COLO668 (cell line): ENCODE measurements around the gene CREB3L1.
A peak's percentile ranks its signal among the peaks of the same experiment; 100 is the strongest.

Experiments used
- DNase-seq: peaks from one replicate; lab custom pipeline; 2025; ENCODE audit not compliant: unreplicated experiment; lab: John Stamatoyannopoulos, UW

Gene CREB3L1, protein sequence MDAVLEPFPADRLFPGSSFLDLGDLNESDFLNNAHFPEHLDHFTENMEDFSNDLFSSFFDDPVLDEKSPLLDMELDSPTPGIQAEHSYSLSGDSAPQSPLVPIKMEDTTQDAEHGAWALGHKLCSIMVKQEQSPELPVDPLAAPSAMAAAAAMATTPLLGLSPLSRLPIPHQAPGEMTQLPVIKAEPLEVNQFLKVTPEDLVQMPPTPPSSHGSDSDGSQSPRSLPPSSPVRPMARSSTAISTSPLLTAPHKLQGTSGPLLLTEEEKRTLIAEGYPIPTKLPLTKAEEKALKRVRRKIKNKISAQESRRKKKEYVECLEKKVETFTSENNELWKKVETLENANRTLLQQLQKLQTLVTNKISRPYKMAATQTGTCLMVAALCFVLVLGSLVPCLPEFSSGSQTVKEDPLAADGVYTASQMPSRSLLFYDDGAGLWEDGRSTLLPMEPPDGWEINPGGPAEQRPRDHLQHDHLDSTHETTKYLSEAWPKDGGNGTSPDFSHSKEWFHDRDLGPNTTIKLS

DNA sequence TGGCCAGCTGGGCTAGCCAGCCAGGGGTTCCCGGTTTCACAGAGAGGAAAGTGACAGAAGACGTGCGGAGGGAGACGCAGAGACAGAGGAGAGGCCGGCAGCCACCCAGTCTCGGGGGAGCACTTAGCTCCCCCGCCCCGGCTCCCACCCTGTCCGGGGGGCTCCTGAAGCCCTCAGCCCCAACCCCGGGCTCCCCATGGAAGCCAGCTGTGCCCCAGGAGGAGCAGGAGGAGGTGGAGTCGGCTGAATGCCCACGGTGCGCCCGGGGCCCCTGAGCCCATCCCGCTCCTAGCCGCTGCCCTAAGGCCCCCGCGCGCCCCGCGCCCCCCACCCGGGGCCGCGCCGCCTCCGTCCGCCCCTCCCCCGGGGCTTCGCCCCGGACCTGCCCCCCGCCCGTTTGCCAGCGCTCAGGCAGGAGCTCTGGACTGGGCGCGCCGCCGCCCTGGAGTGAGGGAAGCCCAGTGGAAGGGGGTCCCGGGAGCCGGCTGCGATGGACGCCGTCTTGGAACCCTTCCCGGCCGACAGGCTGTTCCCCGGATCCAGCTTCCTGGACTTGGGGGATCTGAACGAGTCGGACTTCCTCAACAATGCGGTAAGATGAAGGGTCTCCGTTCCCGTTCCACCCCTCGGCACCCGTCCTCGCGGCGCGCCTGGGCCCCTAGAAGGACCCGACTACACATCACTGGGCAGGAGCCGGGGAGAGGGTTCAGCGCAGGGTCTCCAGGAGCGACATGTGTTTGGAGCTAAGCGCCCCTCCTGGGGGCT, at the start of gene CREB3L1:
CREB3L1 (plus strand) TSS at position 41 of the 765 bp plus-strand sequence; CDS start at position 491, 450 bp downstream.
- peak; percentile 41 for DNase-seq

DNA sequence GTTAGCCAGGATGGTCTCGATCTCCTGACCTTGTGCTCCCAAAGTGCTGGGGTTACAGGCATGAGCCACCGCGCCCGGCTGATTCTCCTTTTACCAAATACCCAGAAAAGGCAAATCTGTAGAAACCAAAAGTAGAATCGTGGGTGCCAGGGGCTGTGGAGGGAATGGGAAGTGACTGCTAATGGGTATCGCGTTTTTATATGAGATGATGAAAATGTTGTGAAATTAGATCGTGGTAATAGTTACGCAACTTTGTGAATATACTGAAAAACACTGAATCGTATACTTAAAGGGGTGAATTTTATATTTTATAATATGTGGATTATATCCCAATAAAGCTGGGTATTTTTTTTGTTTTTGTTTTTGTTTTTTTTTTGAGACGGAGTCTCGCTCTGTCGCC, 48.2 kb upstream of the CREB3L1 start:
- no peak for DNase-seq

DNA sequence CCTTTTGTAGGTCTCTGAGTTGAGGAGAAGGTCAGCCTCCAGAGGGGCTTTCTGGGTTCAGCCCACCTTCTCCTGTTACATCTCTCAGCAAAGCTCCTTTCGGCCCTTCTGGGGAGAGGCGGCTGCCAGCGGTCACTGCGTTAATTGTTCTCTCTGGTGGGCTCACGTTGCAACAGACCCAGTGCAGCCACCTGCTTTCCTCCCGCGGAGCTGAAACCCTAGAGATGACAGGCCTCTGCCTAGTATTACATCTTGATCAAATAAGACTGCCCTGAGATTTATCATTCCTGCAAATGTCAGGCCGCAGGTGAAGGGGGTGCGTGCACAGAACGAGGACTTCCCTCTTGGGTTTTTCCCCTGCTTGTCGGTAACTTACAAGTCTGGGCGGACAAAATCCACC, 43.2 kb upstream of the CREB3L1 start:
- DNase-seq: no peak

GRCh38 chr11:46235777-46236688, 41.4 kb upstream of the CREB3L1 start:
- DNase-seq: no peak

DNA sequence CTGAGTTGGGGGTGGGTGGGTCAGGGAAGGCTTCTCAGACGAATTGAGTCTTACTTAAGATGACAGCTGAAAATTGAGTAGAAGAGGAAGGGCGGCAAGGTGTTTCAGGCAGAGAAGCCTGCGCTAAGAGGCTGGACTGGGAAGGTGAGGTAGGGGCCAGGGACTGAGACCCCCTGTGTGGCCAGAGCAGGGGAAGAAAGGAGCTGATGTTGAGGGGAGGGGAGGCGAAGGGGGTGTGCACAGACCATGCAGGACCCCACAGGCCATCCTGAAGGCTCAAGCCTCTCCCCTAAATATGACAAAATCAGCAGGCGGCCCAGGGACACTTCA, 40.6 kb upstream of the CREB3L1 start:
- DNase-seq: no peak

- DNase-seq: peak; percentile 69
Observed at GRCh38 chr11:46237248-46238077, 40.0 kb upstream of the CREB3L1 start.

- peak; percentile 73 for DNase-seq
Observed at GRCh38 chr11:46238078-46238966, 39.1 kb upstream of the CREB3L1 start.

GRCh38 chr11:46238967-46239800, 38.3 kb upstream of the CREB3L1 start:
- DNase-seq: peak; percentile 85

- DNase-seq: no peak
Observed at GRCh38 chr11:46239801-46240061, 37.7 kb upstream of the CREB3L1 start.

- no peak for DNase-seq
Observed at GRCh38 chr11:46240371-46240770, 37.1 kb upstream of the CREB3L1 start.

DNA sequence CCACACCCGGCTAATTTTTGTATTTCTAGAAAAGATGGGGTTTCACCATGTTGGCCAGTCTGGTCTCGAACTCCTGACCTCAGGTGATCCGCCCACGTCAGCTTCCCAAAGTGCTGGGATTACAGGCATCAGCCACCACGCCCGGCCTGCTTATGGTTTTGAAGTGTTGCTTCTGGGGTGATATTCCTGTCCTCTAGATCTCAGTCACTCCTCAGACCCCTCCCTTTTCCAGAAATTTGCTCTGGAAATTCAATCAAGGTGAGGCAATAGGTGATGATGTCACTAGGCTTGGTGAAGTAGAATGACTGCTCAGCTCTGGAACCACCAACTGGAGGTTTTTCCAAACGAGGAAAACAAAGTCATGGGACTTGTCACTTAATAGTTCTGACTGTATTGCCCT, 36.6 kb upstream of the CREB3L1 start:
- no peak for DNase-seq

DNA sequence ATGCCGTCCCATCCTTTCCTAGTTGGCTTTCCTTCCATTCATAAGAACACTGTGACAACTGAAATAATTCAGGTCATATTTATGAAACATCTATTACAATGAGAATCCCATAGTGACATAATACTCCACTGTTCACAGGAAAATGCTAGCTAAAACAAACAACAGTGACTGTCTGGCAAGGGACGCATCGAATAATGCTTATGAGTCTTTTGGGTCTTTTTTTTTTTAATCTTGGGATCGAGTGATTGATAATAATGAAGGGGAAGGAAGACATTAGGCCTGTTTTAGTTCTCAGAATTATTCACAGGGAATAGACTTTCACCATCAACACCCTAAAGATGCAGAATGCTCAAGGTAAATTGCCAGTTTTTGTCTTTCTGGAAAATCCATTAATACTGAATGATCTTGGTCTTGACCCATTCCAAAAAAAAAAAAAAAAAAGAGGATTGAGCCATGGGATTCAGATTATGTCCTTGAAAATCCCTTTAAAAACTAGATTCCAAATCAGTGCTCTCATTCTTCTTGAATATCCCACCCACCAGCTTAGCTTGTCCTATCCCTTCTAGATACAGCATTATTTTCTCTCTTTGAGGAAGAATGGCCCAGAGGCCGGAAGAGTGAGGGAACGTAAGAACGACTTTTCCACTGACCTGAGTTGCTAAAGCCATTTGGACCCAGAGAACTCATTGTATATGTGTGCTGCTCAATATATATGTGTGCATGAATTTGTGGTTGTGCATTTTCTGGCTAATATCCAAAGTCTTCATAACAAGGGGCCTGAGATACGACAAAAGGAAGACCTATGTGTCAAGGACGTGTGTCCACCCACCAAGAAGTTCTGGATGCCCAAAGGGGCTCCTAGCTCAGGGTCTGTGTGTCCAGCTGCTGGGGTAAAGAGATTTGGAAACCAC, 35.2 kb upstream of the CREB3L1 start:
- no peak for DNase-seq

- peak; percentile 96 for DNase-seq
Observed at GRCh38 chr11:46242952-46243795, 34.3 kb upstream of the CREB3L1 start.

GRCh38 chr11:46243796-46244109, 33.7 kb upstream of the CREB3L1 start:
- no peak for DNase-seq

- no peak for DNase-seq
Observed at GRCh38 chr11:46246521-46246920, 30.9 kb upstream of the CREB3L1 start.

DNA sequence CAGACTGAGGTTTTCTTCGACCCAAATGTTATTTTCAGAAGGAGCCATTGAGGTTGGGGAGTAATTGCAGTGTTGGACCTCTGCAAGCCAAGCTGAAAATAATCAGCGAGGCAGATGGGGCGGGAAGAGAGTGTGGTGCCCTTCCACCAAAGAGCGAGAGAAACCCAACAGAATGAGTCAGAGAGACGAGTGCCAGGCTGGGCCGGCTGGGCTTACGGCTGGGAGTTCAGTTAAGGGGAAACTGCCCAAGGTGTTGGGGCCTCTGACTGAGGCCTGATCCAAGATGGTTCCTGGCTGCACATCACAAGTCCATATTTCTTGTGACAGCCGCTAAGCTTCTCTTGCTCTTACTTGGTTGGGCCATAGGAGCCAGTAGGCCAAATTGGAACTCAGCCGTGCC, 30.4 kb upstream of the CREB3L1 start:
- DNase-seq: no peak

- DNase-seq: peak; percentile 73
Observed at GRCh38 chr11:46247659-46248058, 29.8 kb upstream of the CREB3L1 start.
